ENCODE results near the gene SCAF1. TPM values are rescaled to one million over a fixed set of nuclear protein-coding genes. Genes with fewer than 3 reads are reported as not detected.

Gene SCAF1
- total and polyA plus RNA-seq, 9 of the 15 experiments (the other 6 are each of a cell fraction or from before 2014, with no cell fraction given): 0.20 to 79.0 (median 4.9) TPM

DNA sequence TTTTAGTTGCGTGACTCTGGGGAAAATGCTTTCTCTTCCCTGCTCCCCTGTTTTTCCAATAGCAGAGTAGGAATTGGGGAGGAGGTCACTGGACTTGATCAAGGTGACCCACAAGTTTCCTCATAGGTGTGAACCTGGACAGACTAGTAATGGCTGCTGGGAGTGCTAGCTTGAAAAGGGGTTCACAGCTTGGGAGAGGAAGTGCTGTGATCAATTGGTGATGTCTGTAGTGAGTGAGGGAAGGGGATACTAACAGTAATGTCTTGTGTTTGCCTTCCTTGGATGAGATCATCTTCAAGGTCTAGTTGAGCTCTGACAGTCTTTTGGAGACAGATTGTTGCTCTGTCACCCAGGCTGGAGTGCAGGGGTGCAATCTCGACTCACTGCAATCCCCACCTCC, 25.5 kb downstream of the SCAF1 start (continued):
- TF ChIP-seq, protein P1, sequence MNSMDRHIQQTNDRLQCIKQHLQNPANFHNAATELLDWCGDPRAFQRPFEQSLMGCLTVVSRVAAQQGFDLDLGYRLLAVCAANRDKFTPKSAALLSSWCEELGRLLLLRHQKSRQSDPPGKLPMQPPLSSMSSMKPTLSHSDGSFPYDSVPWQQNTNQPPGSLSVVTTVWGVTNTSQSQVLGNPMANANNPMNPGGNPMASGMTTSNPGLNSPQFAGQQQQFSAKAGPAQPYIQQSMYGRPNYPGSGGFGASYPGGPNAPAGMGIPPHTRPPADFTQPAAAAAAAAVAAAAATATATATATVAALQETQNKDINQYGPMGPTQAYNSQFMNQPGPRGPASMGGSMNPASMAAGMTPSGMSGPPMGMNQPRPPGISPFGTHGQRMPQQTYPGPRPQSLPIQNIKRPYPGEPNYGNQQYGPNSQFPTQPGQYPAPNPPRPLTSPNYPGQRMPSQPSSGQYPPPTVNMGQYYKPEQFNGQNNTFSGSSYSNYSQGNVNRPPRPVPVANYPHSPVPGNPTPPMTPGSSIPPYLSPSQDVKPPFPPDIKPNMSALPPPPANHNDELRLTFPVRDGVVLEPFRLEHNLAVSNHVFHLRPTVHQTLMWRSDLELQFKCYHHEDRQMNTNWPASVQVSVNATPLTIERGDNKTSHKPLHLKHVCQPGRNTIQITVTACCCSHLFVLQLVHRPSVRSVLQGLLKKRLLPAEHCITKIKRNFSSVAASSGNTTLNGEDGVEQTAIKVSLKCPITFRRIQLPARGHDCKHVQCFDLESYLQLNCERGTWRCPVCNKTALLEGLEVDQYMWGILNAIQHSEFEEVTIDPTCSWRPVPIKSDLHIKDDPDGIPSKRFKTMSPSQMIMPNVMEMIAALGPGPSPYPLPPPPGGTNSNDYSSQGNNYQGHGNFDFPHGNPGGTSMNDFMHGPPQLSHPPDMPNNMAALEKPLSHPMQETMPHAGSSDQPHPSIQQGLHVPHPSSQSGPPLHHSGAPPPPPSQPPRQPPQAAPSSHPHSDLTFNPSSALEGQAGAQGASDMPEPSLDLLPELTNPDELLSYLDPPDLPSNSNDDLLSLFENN (IDR thresholded peaks at IDR 0.05; ENCODE audit: low read depth in 2 of 2, low read length in 2 of 2): peak in 1 of 2 experiments; percentile 77; a peak in 2 of 4 replicates

DNA sequence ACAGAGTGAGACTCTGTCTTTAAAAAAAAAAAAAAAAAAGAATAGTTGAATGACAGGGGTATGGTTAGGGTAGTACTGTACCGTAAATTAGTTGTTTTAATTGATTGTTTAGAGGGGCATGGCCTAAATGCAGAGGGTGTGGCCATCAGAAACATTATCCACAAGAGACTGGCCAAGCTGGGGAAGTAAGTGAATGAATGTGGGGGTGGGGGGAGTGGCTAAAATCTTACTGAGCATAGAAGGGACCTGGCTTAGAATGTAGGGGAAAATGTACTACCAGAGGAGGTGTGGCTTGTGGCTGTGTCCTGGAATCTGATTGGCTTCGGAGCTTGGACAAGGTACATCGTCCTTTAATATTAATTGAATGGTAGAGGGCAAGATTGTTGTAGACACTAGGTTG, 27.5 kb downstream of the SCAF1 start:
- Histone ChIP-seq H3K4me3 (no peak overlapping the region), H3K9me3 (replicated peaks; ENCODE audit: control insufficient read depth, insufficient read depth, low read depth, low read length) (no peaks in the 10 kb centered on the region; the same call in 1 of the 2 replicates), H3K4me2 (ENCODE audit: insufficient read depth, low read length) (no peak overlapping the region), H3K27ac (ENCODE audit: extremely low read depth, low read depth, low read length) (no peak overlapping the region), H3K27me3 (ENCODE audit: control insufficient read depth in 2 of 2, insufficient read depth in 2 of 2, low read length in 2 of 2) (no peaks in the 10 kb centered on the region), H3K36me3 (ENCODE audit: control insufficient read depth, insufficient read depth, low read length) (peaks cover 64% of the 10 kb centered on the region), H4K20me1 (replicated peaks; ENCODE audit: control insufficient read depth, insufficient read depth, low read length) (0 out of 2 replicates have a peak, but pooled peaks cover 9% of the 10 kb centered on the region), H3K9ac (ENCODE audit: insufficient read depth in 1 of 2, low read depth in 2 of 2, low read length in 2 of 2) (no peak overlapping the region), H3K9me1 (ENCODE audit: control insufficient read depth, insufficient read depth, low read length) (no peaks in the 10 kb centered on the region), H3K79me2 (ENCODE audit: control insufficient read depth, insufficient read depth, low read length) (peaks cover 44% of the 10 kb centered on the region), H3K4me1 (replicated peaks in 1 of 2; ENCODE audit: control insufficient read depth in 2 of 2, insufficient read depth in 2 of 2, low read length in 2 of 2) (peaks cover 16 to 27% of the 10 kb centered on the region in 2 experiments; a peak in 4 of 5 replicates), H2AFZ (ENCODE audit: low read depth, low read length) (no peak overlapping the region)
- DNase-seq (ENCODE audit: extremely low read depth in 1 of 4, low spot score in 3 of 4) (peak in 1 of 4 experiments; percentile 36), ATAC-seq (no peak), FAIRE-seq (peak; percentile 29)
- 82% methylated on average over 3 of the region's 3 CpGs for WGBS (ENCODE audit: insufficient coverage, low coverage, missing lambda C conversion rate)
- intact Hi-C loops (cut with micrococcal nuclease): no loop called here
- ChIA-PET CTCF (ENCODE audit: low intra/inter-chr PET ratio) (no interaction called here), POLR2A (interaction anchor here (0.9 to 1.8 kb wide), 4 partner anchors 15 to 174 kb away, joined by 3 to 4 read pairs (median 4); partner anchors contain the start of gene RPS11)
- BruUV-seq (replicated peaks): no TSS peak
- TF ChIP-seq BRF1 (IDR thresholded peaks at IDR 0.05; ENCODE audit: borderline replicate concordance, extremely low read depth, insufficient read length) (no peak), EGR1 (conservative IDR thresholded peaks at IDR 0.05) (peak; percentile 85), ZFP1 (CRISPR knock-in tag; IDR thresholded peaks at IDR 0.05) (no peak), LEF1 (IDR thresholded peaks at IDR 0.05) (no peak), MTA1 (IDR thresholded peaks at IDR 0.05; ENCODE audit: borderline replicate concordance) (no peak), SAFB2 (IDR thresholded peaks at IDR 0.05; ENCODE audit: borderline replicate concordance, low read depth, low read length, severe bottlenecking) (no peak)
- in situ Hi-C loops (cut with MboI): no loop called here

Data from K562 (cell line).